ENCODE results near the gene ELOF1.

Gene ELOF1

GRCh38 chr19:11594084-11594483, 35.1 kb upstream of the ELOF1 start:
- no peak for DNase-seq (ENCODE audit: low read depth)
- H3K4me3 ChIP-seq (ENCODE audit: low read depth, low read length) = no peak overlapping the region
- TF ChIP-seq CTCF (IDR thresholded peaks at IDR 0.05; ENCODE audit: control insufficient read depth, extremely low read depth, insufficient read depth) = no peak

DNA sequence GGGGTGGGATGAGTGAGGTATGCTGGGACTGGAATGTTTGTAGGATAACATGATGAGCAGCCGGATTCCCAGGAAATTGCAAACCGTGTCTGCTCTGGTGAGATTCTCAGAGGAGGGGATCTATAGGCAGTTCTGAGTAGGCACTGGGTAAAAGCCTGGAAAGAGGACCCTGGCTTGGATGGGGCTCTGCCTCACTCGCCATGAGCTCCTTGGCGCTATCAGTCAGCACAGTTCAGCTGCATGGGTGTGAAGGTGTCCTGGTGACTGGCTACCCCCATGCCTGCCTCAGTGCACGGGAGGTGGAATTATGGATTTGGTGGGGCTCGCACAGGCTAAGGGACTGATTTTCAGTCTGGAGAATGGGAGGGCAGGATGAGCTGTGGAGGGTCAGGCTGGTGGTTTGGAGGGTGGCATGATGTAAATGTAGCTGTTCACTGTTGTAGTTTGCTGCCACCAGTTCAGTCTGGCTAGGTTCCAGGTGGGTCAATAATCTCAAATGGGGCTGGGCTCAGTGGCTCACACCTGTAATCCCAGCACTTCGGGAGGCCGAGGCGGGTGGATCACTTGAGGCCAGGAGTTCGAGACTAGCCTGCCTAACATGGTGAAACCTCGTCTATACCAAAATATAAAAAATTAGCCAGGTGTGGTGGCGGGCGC, 29.1 kb upstream of the ELOF1 start:
- no peak for TF ChIP-seq CTCF (IDR thresholded peaks at IDR 0.05; ENCODE audit: control insufficient read depth, extremely low read depth, insufficient read depth)
- no peak for DNase-seq (ENCODE audit: low read depth)
- no peak overlapping the region for H3K4me3 ChIP-seq (ENCODE audit: low read depth, low read length)

- no peak for DNase-seq (ENCODE audit: low read depth)
- peak; percentile 94 for TF ChIP-seq CTCF (IDR thresholded peaks at IDR 0.05; ENCODE audit: control insufficient read depth, extremely low read depth, insufficient read depth)
- no peak overlapping the region for H3K4me3 ChIP-seq (ENCODE audit: low read depth, low read length)
Measured at GRCh38 chr19:11587302-11587974, 28.4 kb upstream of the ELOF1 start.

DNA sequence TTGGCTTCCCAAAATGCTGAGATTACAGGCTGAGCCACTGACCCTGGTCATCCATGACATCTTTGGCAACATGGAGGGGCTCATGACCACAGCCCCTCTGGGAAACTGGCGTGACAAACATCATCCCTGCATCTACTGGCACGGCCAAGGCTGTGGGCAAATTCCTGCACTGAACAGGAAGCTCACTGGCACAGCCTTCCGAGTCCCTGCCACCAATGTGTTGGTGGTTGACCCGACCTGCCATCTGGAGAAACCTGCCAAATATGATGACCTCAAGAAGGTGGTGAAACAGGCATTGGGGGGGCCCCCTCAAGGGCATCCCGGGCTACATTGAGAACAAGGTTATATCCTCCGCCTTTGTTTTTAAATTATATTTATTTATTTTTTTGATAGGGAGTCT, 27.3 kb upstream of the ELOF1 start:
- no peak for DNase-seq (ENCODE audit: low read depth)
- TF ChIP-seq CTCF (IDR thresholded peaks at IDR 0.05; ENCODE audit: control insufficient read depth, extremely low read depth, insufficient read depth) = no peak
- H3K4me3 ChIP-seq (ENCODE audit: low read depth, low read length) = no peak overlapping the region

DNA sequence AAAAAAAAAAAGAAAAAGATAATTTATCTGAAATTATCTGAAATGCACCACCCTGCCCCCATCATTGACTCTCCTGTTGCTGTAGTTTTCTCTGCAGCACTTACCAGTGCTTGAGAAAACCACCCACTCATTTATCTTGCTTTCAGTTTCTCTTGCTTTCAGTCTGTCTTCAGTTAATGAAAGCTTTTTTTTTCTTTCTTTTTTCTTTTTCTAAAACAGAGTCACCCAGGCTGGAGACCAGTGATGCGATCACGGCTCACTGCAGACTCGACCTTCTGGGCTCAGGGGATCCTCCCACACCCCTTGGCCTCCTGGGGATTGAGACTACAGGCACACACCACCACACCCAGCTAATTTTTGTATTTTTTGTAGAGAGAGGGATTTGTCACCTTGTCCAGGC, 22.7 kb upstream of the ELOF1 start:
- DNase-seq (ENCODE audit: low read depth) = no peak
- TF ChIP-seq CTCF (IDR thresholded peaks at IDR 0.05; ENCODE audit: control insufficient read depth, extremely low read depth, insufficient read depth) = no peak
- H3K4me3 ChIP-seq (ENCODE audit: low read depth, low read length) = no peak overlapping the region

DNA sequence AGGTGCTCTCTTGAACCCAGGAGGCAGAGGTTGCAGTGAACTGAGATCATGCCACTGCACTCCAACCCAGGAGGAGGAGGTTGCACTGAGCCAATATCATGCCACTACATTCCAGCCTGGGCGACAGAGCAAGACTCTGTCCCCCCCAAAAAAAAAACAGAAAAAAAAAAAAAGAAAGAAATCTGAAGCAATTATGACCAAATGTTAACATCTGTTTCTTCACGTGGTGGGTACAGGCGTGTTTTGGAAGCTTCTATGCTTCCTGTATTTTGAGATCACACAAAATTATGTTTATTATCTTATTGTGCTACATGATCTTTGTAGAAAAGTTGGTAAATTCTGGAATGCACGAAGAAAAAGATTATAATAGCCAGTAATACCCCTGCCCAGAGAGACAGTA, 21.1 kb upstream of the ELOF1 start:
- no peak overlapping the region for H3K4me3 ChIP-seq (ENCODE audit: low read depth, low read length)
- no peak for DNase-seq (ENCODE audit: low read depth)
- no peak for TF ChIP-seq CTCF (IDR thresholded peaks at IDR 0.05; ENCODE audit: control insufficient read depth, extremely low read depth, insufficient read depth)

Measured in LNCaP clone FGC (cell line).